MCF 10A (cell line): Measurements from ENCODE around the gene DCLK1. TPM values are rescaled to one million over a fixed set of nuclear protein-coding genes. Genes with fewer than 3 reads are reported as not detected.

Experiments used
- BruUV-seq: library from RNA; stranded (reverse); fragments of 400-500 nt; replicated peaks from 2 replicates; lab custom pipeline; 2021; lab: Mats Ljungman, UMichigan
- CTCF ChIA-PET: fragments of 300-600 bp; sonication (Branson Sonifier 250); formaldehyde crosslinking; extraction: SDS; loops from one replicate; lab custom pipeline; 2021; ENCODE audit warnings: antibody characterized with exemption, inconsistent platforms; lab: Yijun Ruan, JAX
- POLR2A ChIA-PET: fragments of 300-600, 350-650 bp; sonication (Branson Sonifier 250); formaldehyde crosslinking; extraction: SDS; loops from one replicate; lab custom pipeline; 2020; ENCODE audit warnings: antibody characterized with exemption, inconsistent platforms; lab: Yijun Ruan, JAX
- DNase-seq: peaks from one replicate; pipeline ENCODE4 v3.0.0-alpha.2; 2018; ENCODE audit not compliant: unreplicated experiment
- H3K27ac Mint-ChIP-seq: one replicate; pipeline ENCODE4 v1.8.0; 2022; ENCODE audit warnings: mild to moderate bottlenecking, low read depth, mixed read lengths; ENCODE audit not compliant: unreplicated experiment
- H3K27me3 Mint-ChIP-seq: one replicate; pipeline ENCODE4 v1.8.0; 2022; ENCODE audit warnings: mixed read lengths; ENCODE audit not compliant: insufficient read depth, unreplicated experiment
- H3K36me3 Mint-ChIP-seq: one replicate; pipeline ENCODE4 v1.8.0; 2022; ENCODE audit warnings: mild to moderate bottlenecking, moderate library complexity, mixed read lengths; ENCODE audit not compliant: insufficient read depth, unreplicated experiment
- H3K4me1 Mint-ChIP-seq: one replicate; pipeline ENCODE4 v1.8.0; 2022; ENCODE audit warnings: mixed read lengths; ENCODE audit not compliant: insufficient read depth, unreplicated experiment
- H3K4me3 Mint-ChIP-seq: one replicate; pipeline ENCODE4 v1.8.0; 2022; ENCODE audit warnings: mild to moderate bottlenecking, moderate library complexity, mixed read lengths; ENCODE audit not compliant: unreplicated experiment
- H3K9me3 Mint-ChIP-seq: one replicate; pipeline ENCODE4 v1.8.0; 2022; ENCODE audit warnings: mixed read lengths; ENCODE audit not compliant: unreplicated experiment
- intact Hi-C: fragments of 100-400 bp; cut with micrococcal nuclease; formaldehyde crosslinking; loops from 2 replicates; pipeline ENCODE4 v1.14.1; 2022
- total RNA-seq: library from RNA; stranded (reverse); gene quantifications from 2 replicates; pipeline ENCODE4 v1.2.3, GENCODE V29; 2022
- TF ChIP-seq, protein P1 (sequence below): fragments of 200-600 bp; IDR thresholded peaks from one replicate; pipeline ENCODE4 v1.8.0; 2022; ENCODE audit warnings: antibody characterized with exemption, mild to moderate bottlenecking; ENCODE audit not compliant: unreplicated experiment

The DCLK1 gene
- total RNA-seq, 1 experiment from 2014 or later: 0.44 TPM

DNA sequence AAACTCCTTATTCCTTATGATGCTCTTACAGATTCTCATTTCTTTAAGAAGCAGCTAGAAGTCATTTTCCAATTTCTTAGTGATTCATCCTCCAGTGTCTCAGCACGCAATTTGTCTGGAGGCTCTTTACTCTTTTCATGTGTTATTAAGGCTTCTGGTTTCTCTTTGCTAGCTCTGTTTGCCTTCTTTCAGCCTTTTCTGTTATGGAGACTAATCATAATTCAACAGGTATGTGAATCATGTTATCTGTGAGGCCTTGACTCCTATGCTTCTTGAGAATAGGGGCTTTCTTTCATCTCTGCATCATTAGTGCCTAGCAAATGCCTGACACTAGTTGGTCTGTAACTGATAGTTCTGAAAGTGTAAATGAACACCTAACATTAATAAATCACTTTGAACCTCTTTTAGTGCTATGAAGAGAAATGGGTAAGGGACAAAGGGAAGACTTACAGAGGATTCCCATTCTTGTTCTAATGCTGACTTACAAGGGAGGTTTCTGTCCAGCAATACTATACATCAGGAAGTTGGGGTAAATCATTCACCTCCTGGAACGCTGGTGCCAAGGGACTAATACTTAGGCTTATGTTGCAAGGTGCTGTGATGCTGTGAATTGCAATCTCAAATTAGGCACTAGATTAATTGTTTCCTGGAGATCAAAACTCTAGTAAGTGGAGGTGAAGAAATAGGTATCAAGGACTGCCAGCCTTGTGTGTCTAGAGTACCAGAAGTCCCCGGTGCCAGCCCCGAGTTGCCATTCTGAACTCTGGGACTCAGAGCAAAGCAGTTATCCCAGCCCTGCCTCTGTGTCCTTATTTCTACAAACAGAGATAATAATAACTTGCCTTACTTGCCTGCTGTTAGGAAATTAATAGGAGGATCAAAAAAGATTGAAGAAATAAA, 265.6 kb downstream of the DCLK1 start:
- Mint-ChIP-seq H3K27me3 (no peaks in the 10 kb centered on the region), H3K9me3 (peaks cover 12% of the 10 kb centered on the region), H3K4me1 (no peaks in the 10 kb centered on the region), H3K27ac (no peak overlapping the region), H3K4me3 (no peak overlapping the region), H3K36me3 (no peaks in the 10 kb centered on the region)
- intact Hi-C loops: no loop called here
- no TSS peak for BruUV-seq
- no peak for DNase-seq
- POLR2A ChIA-PET: interaction anchor here (1.0 kb wide), 1 partner anchor 10 kb away, joined by 3 read pairs; no protein-coding TSS in a partner anchor
- CTCF ChIA-PET: interaction anchor here (0.6 kb wide), 1 partner anchor 15 kb away, joined by 4 read pairs; no protein-coding TSS in a partner anchor
- TF ChIP-seq, protein P1, sequence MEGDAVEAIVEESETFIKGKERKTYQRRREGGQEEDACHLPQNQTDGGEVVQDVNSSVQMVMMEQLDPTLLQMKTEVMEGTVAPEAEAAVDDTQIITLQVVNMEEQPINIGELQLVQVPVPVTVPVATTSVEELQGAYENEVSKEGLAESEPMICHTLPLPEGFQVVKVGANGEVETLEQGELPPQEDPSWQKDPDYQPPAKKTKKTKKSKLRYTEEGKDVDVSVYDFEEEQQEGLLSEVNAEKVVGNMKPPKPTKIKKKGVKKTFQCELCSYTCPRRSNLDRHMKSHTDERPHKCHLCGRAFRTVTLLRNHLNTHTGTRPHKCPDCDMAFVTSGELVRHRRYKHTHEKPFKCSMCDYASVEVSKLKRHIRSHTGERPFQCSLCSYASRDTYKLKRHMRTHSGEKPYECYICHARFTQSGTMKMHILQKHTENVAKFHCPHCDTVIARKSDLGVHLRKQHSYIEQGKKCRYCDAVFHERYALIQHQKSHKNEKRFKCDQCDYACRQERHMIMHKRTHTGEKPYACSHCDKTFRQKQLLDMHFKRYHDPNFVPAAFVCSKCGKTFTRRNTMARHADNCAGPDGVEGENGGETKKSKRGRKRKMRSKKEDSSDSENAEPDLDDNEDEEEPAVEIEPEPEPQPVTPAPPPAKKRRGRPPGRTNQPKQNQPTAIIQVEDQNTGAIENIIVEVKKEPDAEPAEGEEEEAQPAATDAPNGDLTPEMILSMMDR: no peak

GRCh38 chr13:35860661-35861060, 270.5 kb downstream of the DCLK1 start:
- BruUV-seq: no TSS peak
- POLR2A ChIA-PET: interaction anchor here (0.5 kb wide), 1 partner anchor 51 kb away, joined by 3 read pairs; no protein-coding TSS in a partner anchor
- no peak for DNase-seq
- no peaks in the 10 kb centered on the region for H3K27me3 Mint-ChIP-seq
- H3K27ac Mint-ChIP-seq: no peak overlapping the region
- CTCF ChIA-PET: interaction anchor here (0.5 to 1.6 kb wide), 2 partner anchors 41 to 49 kb away, joined by 3 to 5 read pairs; no protein-coding TSS in a partner anchor
- no peak overlapping the region for H3K4me3 Mint-ChIP-seq
- H3K9me3 Mint-ChIP-seq: peaks cover 15% of the 10 kb centered on the region
- no peaks in the 10 kb centered on the region for H3K36me3 Mint-ChIP-seq
- intact Hi-C loops: no loop called here
- TF ChIP-seq, protein P1: no peak
- H3K4me1 Mint-ChIP-seq: peaks cover 12% of the 10 kb centered on the region

DNA sequence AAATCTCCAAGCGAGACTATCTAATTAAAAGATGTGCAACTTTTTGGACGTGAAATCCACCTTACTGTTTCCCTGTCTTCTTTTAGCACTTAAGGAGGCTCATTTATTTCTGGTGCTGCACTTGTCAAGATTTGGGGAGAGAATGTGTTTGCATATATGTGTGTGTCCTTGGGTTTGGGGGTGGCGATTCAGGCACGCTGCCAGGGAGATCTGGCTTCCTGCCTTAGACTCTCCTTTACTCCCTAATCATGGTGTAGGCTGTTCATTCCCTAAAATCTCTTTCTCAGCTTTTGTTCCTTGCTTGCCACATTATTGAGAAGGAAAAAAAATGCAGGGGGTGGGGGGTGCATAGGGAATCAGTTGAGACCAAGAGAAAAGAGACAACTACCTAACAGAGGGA, 271.2 kb downstream of the DCLK1 start:
- peaks cover 12% of the 10 kb centered on the region for H3K4me1 Mint-ChIP-seq
- no peak for DNase-seq
- CTCF ChIA-PET: interaction anchor here (1.6 kb wide), 1 partner anchor 40 kb away, joined by 5 read pairs; no protein-coding TSS in a partner anchor

More for the DNA sequence above, 271.2 kb downstream of the DCLK1 start:
- Mint-ChIP-seq H3K9me3 (peaks cover 15% of the 10 kb centered on the region), H3K36me3 (no peaks in the 10 kb centered on the region), H3K27ac (no peak overlapping the region), H3K27me3 (no peaks in the 10 kb centered on the region), H3K4me3 (no peak overlapping the region)
- POLR2A ChIA-PET: interaction anchor here (0.5 kb wide), 1 partner anchor 1661 kb away, joined by 3 read pairs; no protein-coding TSS in a partner anchor
- BruUV-seq: no TSS peak
- TF ChIP-seq, protein P1: no peak
- intact Hi-C loops: loop anchor here (10.0 kb wide), 1 partner anchor 95 kb away; no protein-coding TSS in a partner anchor
